Measurements from ENCODE around the gene RASAL2.

The RASAL2 gene

GRCh38 chr1:178126261-178126660 is 32.4 kb downstream of the RASAL2 start:
- no peak overlapping the region for H3K4me3 ChIP-seq (ENCODE audit: low read depth, low read length)
- DNase-seq (ENCODE audit: low read depth): no peak
- TF ChIP-seq, protein P1, sequence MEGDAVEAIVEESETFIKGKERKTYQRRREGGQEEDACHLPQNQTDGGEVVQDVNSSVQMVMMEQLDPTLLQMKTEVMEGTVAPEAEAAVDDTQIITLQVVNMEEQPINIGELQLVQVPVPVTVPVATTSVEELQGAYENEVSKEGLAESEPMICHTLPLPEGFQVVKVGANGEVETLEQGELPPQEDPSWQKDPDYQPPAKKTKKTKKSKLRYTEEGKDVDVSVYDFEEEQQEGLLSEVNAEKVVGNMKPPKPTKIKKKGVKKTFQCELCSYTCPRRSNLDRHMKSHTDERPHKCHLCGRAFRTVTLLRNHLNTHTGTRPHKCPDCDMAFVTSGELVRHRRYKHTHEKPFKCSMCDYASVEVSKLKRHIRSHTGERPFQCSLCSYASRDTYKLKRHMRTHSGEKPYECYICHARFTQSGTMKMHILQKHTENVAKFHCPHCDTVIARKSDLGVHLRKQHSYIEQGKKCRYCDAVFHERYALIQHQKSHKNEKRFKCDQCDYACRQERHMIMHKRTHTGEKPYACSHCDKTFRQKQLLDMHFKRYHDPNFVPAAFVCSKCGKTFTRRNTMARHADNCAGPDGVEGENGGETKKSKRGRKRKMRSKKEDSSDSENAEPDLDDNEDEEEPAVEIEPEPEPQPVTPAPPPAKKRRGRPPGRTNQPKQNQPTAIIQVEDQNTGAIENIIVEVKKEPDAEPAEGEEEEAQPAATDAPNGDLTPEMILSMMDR (IDR thresholded peaks at IDR 0.05; ENCODE audit: control insufficient read depth, extremely low read depth, insufficient read depth): no peak

GRCh38 chr1:178126741-178127185 is 32.9 kb downstream of the RASAL2 start:
- DNase-seq (ENCODE audit: low read depth): no peak
- TF ChIP-seq, protein P1 (IDR thresholded peaks at IDR 0.05; ENCODE audit: control insufficient read depth, extremely low read depth, insufficient read depth): no peak
- no peak overlapping the region for H3K4me3 ChIP-seq (ENCODE audit: low read depth, low read length)

DNA sequence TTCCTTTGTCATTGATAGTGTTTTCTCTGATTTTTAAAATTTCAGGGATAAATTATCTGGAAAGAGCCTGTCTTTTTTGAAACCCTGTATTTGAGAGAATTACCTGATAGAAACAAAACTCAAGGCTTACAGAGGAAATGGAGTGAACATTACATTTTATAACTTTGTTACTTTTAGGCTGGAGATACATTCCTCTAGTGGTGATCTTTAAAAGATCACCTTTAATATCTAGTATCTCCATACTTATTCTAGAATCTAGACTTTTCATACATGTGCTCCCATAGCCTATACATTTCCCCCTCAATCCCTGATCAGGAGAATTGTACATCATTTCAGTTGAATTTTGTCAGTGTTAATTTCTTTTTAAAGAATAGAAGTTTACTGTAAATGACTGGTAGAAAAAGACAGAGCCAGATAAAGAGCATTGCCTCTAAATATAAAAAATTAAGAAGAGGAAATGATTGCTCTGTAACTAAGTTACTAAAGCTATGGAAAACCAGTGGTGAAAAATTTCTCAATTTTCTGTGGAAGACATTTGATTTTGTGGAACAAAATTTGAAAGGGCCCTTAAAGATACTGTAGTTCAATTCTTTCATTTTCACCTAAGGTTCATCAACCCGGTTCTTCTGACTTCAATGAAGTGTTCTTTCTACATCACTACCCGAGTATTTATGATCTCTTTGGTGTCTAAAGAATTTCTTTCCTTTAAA is 33.7 kb downstream of the RASAL2 start:
- TF ChIP-seq, protein P1 (IDR thresholded peaks at IDR 0.05; ENCODE audit: control insufficient read depth, extremely low read depth, insufficient read depth): no peak
- DNase-seq (ENCODE audit: low read depth): no peak
- no peak overlapping the region for H3K4me3 ChIP-seq (ENCODE audit: low read depth, low read length)

DNA sequence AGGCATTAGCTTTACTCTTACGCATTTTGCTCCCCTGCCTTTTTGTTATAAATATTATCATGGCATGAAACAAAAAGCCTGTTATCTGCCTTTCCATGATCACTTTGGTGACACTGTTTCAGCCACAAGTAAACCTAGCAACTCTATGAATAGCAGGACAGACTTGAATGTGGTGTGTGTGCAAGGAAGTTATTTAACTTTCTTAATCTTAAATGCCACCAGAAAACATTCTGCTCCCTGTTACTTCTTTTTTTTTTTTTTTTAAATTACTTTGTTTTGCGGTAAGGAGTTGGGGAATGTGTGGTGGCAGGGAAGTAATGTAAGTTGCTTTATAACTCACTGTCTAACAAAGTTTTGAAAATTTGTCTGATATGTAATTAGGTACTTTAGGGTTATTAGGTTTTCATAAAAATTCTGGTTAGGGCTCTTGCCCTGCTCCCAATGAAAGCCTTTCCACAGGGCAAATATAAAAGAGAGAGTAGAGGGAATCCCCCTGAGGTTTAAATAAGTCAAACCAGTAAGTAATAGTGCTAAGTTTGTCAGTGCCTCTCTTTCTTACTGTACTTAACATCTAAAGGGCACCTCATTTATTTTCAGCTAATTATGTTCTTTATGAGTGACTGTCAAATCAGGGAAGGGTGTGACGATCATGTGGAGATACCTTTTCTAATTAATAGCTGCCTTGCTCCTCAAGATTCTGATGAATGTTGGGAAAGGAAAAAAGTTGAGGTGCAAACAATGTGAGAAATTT is 39.5 kb downstream of the RASAL2 start:
- DNase-seq (ENCODE audit: low read depth): no peak
- TF ChIP-seq, protein P1 (IDR thresholded peaks at IDR 0.05; ENCODE audit: control insufficient read depth, extremely low read depth, insufficient read depth): no peak
- no peak overlapping the region for H3K4me3 ChIP-seq (ENCODE audit: low read depth, low read length)

DNA sequence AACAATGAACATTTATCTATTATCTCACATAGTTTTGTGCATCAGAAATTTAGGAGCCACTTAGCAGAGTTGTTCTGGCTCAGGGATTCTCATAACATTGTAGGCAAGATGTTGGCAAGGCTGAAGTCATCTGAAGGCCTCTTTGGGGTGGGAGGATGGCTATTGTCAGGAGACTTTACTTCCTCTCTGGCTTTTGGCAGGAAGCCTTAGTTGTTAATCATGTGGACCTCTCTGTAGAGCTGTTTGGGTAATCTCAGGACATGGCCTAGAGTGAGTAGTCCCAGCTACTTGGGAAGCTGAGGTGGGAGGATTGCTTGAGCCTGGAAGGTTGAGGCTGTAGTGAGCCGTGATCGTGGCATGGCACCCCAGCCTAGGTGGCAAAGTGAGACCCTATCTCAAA is 40.2 kb downstream of the RASAL2 start:
- TF ChIP-seq, protein P1 (IDR thresholded peaks at IDR 0.05; ENCODE audit: control insufficient read depth, extremely low read depth, insufficient read depth): no peak
- no peak overlapping the region for H3K4me3 ChIP-seq (ENCODE audit: low read depth, low read length)
- no peak for DNase-seq (ENCODE audit: low read depth)

GRCh38 chr1:178137238-178137637 is 43.3 kb downstream of the RASAL2 start:
- TF ChIP-seq, protein P1 (IDR thresholded peaks at IDR 0.05; ENCODE audit: control insufficient read depth, extremely low read depth, insufficient read depth): no peak
- no peak for DNase-seq (ENCODE audit: low read depth)

More at GRCh38 chr1:178137238-178137637, 43.3 kb downstream of the RASAL2 start:
- H3K4me3 ChIP-seq (ENCODE audit: low read depth, low read length): no peak overlapping the region

Data from LNCaP clone FGC (cell line).